Lower lobe of right lung (tissue), 2 donors: ENCODE measurements around the gene SSBP2. TPM values are rescaled to one million over a fixed set of nuclear protein-coding genes. Genes with fewer than 3 reads are reported as not detected.

Experiments used
- ATAC-seq, 2 donors: fragments of 200-7000 bp; cut with Tn5 transposase; one replicate each; pipeline ENCODE4 v1.9.1; 2020 to 2022; ENCODE audit warnings: mild to moderate bottlenecking in 2 of 2, moderate library complexity in 2 of 2
- DNase-seq: peaks from one replicate; pipeline ENCODE4 v3.0.0-alpha.2; 2020
- H3K27ac ChIP-seq: fragments of 200-600 bp; one replicate; pipeline ENCODE4 v1.8.0; 2022
- H3K27me3 ChIP-seq: fragments of 200-600 bp; one replicate; pipeline ENCODE4 v1.8.0; 2022; ENCODE audit warnings: low read depth
- H3K36me3 ChIP-seq: fragments of 200-600 bp; one replicate; pipeline ENCODE4 v1.8.0; 2022; ENCODE audit warnings: mild to moderate bottlenecking
- H3K4me1 ChIP-seq: fragments of 200-600 bp; one replicate; pipeline ENCODE4 v1.8.0; 2022
- H3K4me3 ChIP-seq: fragments of 200-600 bp; one replicate; pipeline ENCODE4 v1.8.0; 2022; ENCODE audit warnings: mild to moderate bottlenecking
- H3K9me3 ChIP-seq: fragments of 200-600 bp; one replicate; pipeline ENCODE4 v1.8.0; 2022
- CTCF ChIP-seq: fragments of 200-600 bp; IDR thresholded peaks from one replicate; pipeline ENCODE4 v1.8.0; 2022; ENCODE audit warnings: antibody characterized with exemption, mild to moderate bottlenecking
- intact Hi-C: fragments of 100-400 bp; cut with DNase I; formaldehyde crosslinking; loops from one replicate; pipeline ENCODE4 v1.11.0; 2022
- total RNA-seq: library from RNA; stranded (reverse); fragmentation: NEBNext Ultra II Directional; extraction: Animal tissue kit (Norgen Biotek cat#: 25700); gene quantifications from one replicate; pipeline ENCODE4 v1.2.1, GENCODE V29; 2021
- donor health status: DM: no; HTN: yes; CAD: no; lungs with severe emphysema.

SSBP2 gene
- total RNA-seq, 1 donor from 2014 or later: 41.1 TPM

- H3K4me3 ChIP-seq: no peak overlapping the region
- no peak for DNase-seq
Observed at GRCh38 chr5:81544351-81545018, 206.4 kb downstream of the SSBP2 start.

GRCh38 chr5:81542242-81542641 is 208.7 kb downstream of the SSBP2 start:
- H3K9me3 ChIP-seq: no peaks in the 10 kb centered on the region
- no peak for TF ChIP-seq CTCF
- no peaks in the 10 kb centered on the region for H3K27me3 ChIP-seq
- intact Hi-C loops: no loop called here
- H3K27ac ChIP-seq: no peak overlapping the region
- H3K4me1 ChIP-seq: no peaks in the 10 kb centered on the region
- H3K36me3 ChIP-seq: no peaks in the 10 kb centered on the region
- ATAC-seq: no peak
- H3K4me3 ChIP-seq: no peak overlapping the region
- no peak for DNase-seq

More at GRCh38 chr5:81544351-81545018, 206.4 kb downstream of the SSBP2 start:
- no peaks in the 10 kb centered on the region for H3K27me3 ChIP-seq
- no peaks in the 10 kb centered on the region for H3K4me1 ChIP-seq
- H3K36me3 ChIP-seq: no peaks in the 10 kb centered on the region
- TF ChIP-seq CTCF: no peak
- no peak overlapping the region for H3K27ac ChIP-seq
- no peak for ATAC-seq
- intact Hi-C loops: no loop called here
- no peaks in the 10 kb centered on the region for H3K9me3 ChIP-seq

GRCh38 chr5:81537905-81538547 is 212.9 kb downstream of the SSBP2 start:
- H3K27ac ChIP-seq: no peak overlapping the region
- H3K4me3 ChIP-seq: no peak overlapping the region
- intact Hi-C loops: no loop called here
- H3K9me3 ChIP-seq: no peaks in the 10 kb centered on the region
- H3K36me3 ChIP-seq: no peaks in the 10 kb centered on the region
- no peak for ATAC-seq
- no peaks in the 10 kb centered on the region for H3K4me1 ChIP-seq
- no peak for TF ChIP-seq CTCF
- DNase-seq: no peak
- no peaks in the 10 kb centered on the region for H3K27me3 ChIP-seq

- intact Hi-C loops: no loop called here
- Histone ChIP-seq H3K36me3 (no peaks in the 10 kb centered on the region), H3K4me3 (no peak overlapping the region), H3K4me1 (no peaks in the 10 kb centered on the region), H3K27me3 (no peaks in the 10 kb centered on the region), H3K27ac (no peak overlapping the region), H3K9me3 (no peaks in the 10 kb centered on the region)
- DNase-seq: no peak
- ATAC-seq: no peak
- TF ChIP-seq CTCF: no peak
Observed at GRCh38 chr5:81534441-81534840, 216.5 kb downstream of the SSBP2 start.

- no peak overlapping the region for H3K4me3 ChIP-seq
- no peaks in the 10 kb centered on the region for H3K27me3 ChIP-seq
- intact Hi-C loops: no loop called here
- no peak for DNase-seq
- no peaks in the 10 kb centered on the region for H3K36me3 ChIP-seq
- no peak overlapping the region for H3K27ac ChIP-seq
- no peak for ATAC-seq
- no peaks in the 10 kb centered on the region for H3K4me1 ChIP-seq
- H3K9me3 ChIP-seq: no peaks in the 10 kb centered on the region
- no peak for TF ChIP-seq CTCF
Observed at GRCh38 chr5:81533629-81534405, 217.1 kb downstream of the SSBP2 start.
